ENCODE measurements around the gene FYB2.

The FYB2 gene

DNA sequence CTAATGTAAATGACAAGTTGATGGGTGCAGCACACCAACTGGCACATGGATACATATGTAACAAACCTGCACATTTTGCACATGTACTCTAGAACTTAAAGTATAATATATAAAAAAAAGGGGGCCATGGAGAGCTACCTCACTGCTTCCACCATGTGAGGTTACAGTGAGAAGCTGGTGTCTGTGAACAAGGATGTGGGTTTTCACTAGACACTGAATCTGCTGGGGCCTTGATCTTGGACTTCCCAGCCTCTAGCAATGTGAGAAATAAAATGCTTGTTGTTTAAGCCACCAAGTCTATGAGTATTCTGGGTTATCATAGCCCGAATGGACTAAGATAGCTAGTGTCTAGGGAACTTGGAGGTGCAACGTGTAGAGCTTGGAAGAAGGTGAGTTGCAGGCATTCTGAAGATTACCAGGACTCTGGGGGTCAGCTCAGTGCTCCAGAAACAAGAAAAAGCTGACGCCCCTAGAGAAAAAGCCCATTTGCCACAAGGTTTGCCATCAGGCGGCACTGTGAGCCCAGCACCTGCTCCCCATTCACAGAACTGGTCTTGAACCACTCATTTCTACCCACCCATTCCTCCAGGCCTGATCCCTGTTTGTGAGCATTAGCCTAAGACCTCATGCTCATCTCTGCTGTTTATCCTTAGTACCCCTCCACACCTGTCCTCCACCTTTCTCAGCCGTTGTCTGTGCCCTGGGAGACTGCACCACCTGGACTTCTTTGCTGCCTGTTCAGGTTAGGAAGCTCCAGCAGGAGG is 15.1 kb upstream of the FYB2 start:
- DNase-seq (ENCODE audit: low read depth, low spot score) = no peak
- Histone ChIP-seq H3K4me1 (ENCODE audit: control insufficient read depth, insufficient read depth, low read length) (no peaks in the 10 kb centered on the region), H3K4me3 (ENCODE audit: low read length) (no peak overlapping the region), H3K36me3 (ENCODE audit: control insufficient read depth, insufficient read depth, low read length) (no peaks in the 10 kb centered on the region), H3K27me3 (ENCODE audit: control insufficient read depth, insufficient read depth, low read length) (no peaks in the 10 kb centered on the region), H3K27ac (ENCODE audit: low read length) (no peak overlapping the region), H3K9me3 (ENCODE audit: control insufficient read depth, insufficient read depth, low read length) (no peaks in the 10 kb centered on the region)
- WGBS (ENCODE audit: insufficient coverage, insufficient read length) = no CpG with 5 or more reads among the region's 5 CpGs

DNA sequence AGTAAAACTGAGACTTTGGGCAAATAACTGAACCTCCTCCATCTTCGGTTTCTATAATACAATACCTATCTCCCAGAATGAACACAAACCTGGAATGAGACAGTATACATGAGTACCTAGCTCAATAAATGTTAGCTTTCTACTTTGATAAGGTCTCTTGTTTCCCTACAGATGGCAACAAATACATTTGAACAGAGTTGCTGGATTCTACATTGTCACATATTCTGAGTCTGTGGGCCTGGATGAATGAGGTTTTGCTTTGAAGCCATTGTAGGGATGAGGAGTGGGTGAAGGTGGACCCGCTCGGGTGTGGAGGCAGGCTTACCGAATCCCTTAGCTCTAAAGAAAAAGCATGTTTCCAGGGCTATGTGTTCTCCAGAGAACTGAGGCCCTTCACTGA is 13.9 kb upstream of the FYB2 start:
- no peak for DNase-seq (ENCODE audit: low read depth, low spot score)
- Histone ChIP-seq H3K27ac (ENCODE audit: low read length) (no peak overlapping the region), H3K9me3 (ENCODE audit: control insufficient read depth, insufficient read depth, low read length) (no peaks in the 10 kb centered on the region; the same call in 1 of the 2 replicates), H3K27me3 (ENCODE audit: control insufficient read depth, insufficient read depth, low read length) (no peaks in the 10 kb centered on the region), H3K4me1 (ENCODE audit: control insufficient read depth, insufficient read depth, low read length) (no peaks in the 10 kb centered on the region), H3K36me3 (ENCODE audit: control insufficient read depth, insufficient read depth, low read length) (no peaks in the 10 kb centered on the region), H3K4me3 (ENCODE audit: low read length) (no peak overlapping the region)
- no CpG with 5 or more reads among the region's 4 CpGs for WGBS (ENCODE audit: insufficient coverage, insufficient read length)

DNA sequence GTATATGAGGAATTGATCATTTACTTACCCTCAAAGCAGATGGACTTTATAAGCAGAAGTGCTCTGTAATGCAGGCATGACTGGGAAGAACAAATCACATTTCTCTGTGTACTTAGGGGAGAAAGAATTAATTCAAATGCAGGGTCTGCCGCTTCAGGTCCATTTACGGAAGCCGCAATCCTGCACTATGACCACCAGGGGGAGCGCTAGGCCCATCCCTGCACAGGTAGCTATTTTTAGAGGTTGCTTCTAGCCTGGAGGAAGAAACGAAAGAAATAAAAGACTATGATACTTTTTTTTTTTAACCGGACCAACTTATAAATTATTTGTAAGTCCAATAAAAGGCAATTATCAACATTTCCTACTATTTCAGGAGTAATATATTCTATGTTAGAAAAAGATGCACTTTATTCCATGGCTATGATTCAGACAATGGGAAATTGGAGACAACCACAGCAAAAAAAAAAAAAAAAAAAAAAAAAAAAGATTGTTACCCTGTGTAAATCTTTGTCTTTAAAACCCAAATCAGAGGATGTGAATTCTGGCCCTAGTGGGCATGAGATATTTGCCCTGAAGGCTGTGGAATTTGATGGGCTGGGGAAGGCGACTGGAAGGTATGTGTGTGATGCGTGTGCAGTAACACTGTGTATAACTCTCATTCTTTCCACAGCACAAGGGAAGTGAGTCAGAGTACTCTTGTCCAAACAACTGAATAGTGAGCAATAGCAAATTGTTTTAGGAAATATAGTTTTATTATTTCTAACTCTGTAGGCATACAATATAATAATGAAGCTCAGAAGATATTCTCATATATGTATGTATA is 12.9 kb upstream of the FYB2 start:
- WGBS (ENCODE audit: insufficient coverage, insufficient read length) = no CpG with 5 or more reads among the region's 8 CpGs
- H3K27me3 ChIP-seq (ENCODE audit: control insufficient read depth, insufficient read depth, low read length) = no peaks in the 10 kb centered on the region
- no peak overlapping the region for H3K27ac ChIP-seq (ENCODE audit: low read length)
- no peaks in the 10 kb centered on the region for H3K36me3 ChIP-seq (ENCODE audit: control insufficient read depth, insufficient read depth, low read length)
- peak; percentile 29 for DNase-seq (ENCODE audit: low read depth, low spot score)
- H3K4me3 ChIP-seq (ENCODE audit: low read length) = no peak overlapping the region
- H3K4me1 ChIP-seq (ENCODE audit: control insufficient read depth, insufficient read depth, low read length) = no peaks in the 10 kb centered on the region
- no peaks in the 10 kb centered on the region; the same call in 1 of the 2 replicates for H3K9me3 ChIP-seq (ENCODE audit: control insufficient read depth, insufficient read depth, low read length)

DNA sequence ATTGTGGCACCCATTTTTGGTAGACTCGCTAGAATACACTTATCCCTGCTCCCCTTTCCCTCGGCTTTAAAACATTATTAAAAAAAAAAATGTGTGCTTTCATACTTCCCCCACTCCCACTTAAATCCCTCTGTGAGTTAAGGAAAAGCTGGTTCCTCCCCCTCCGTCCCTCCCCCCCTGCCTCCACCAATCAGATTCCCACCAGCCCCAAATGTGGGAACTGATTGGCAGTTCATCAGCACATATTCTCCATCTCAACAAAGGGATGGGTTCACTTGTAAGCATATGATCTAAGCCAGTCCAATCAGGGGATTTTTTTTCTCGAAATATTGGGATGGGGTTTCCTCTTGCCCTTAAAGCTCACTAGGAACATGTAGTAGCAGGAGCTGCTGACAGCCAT is 10.8 kb upstream of the FYB2 start:
- WGBS (ENCODE audit: insufficient coverage, insufficient read length) = no CpG with 5 or more reads among the region's 4 CpGs
- H3K27ac ChIP-seq (ENCODE audit: low read length) = no peak overlapping the region
- H3K9me3 ChIP-seq (ENCODE audit: control insufficient read depth, insufficient read depth, low read length) = no peaks in the 10 kb centered on the region; the same call in 1 of the 2 replicates
- H3K27me3 ChIP-seq (ENCODE audit: control insufficient read depth, insufficient read depth, low read length) = no peaks in the 10 kb centered on the region
- no peaks in the 10 kb centered on the region for H3K4me1 ChIP-seq (ENCODE audit: control insufficient read depth, insufficient read depth, low read length)
- no peak overlapping the region for H3K4me3 ChIP-seq (ENCODE audit: low read length)
- no peak for DNase-seq (ENCODE audit: low read depth, low spot score)
- H3K36me3 ChIP-seq (ENCODE audit: control insufficient read depth, insufficient read depth, low read length) = no peaks in the 10 kb centered on the region

DNA sequence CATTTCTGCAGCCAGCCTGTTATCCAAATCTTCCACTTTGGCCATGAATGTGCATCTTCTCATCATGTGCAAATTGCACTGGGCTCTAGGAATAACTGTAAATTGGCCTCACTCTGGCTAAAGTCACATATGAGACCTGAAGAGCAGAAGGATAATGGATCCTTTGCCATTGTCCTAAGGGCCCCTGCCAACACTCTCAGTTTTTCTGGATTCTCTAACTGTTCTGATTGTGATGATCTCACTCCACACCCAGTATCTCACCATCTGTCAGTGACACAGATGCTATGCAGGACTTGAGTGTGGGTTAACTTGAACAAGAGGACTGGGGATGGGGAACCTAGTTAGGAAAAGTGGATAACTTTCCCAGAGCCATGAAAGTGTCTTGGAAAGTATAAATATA is 8.5 kb upstream of the FYB2 start:
- Histone ChIP-seq H3K27ac (ENCODE audit: low read length) (no peak overlapping the region), H3K4me1 (ENCODE audit: control insufficient read depth, insufficient read depth, low read length) (no peaks in the 10 kb centered on the region), H3K4me3 (ENCODE audit: low read length) (no peak overlapping the region), H3K9me3 (ENCODE audit: control insufficient read depth, insufficient read depth, low read length) (no peaks in the 10 kb centered on the region; the same call in 1 of the 2 replicates), H3K36me3 (ENCODE audit: control insufficient read depth, insufficient read depth, low read length) (no peaks in the 10 kb centered on the region), H3K27me3 (ENCODE audit: control insufficient read depth, insufficient read depth, low read length) (no peaks in the 10 kb centered on the region)
- no peak for DNase-seq (ENCODE audit: low read depth, low spot score)

DNA sequence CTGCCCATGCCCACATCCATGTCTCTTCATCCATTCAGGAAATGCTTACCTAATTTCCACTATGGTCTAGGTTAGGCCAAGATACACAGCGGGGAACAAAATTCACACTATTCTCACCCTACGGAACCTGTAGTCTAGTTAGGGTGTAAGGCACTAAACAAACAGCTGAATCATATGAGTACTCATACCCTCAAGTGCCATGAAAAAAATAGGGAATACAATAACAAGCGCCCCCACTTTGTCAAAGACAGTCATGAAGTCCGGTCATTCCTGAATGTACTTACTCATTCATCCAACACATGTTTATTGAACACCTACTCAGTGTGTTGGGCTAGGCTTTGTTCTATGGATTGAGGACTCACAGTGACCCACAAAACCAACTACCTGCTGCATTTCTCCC is 6.2 kb upstream of the FYB2 start:
- WGBS (ENCODE audit: insufficient coverage, insufficient read length) = no CpG with 5 or more reads among the region's 4 CpGs
- no peaks in the 10 kb centered on the region for H3K27me3 ChIP-seq (ENCODE audit: control insufficient read depth, insufficient read depth, low read length)

DNA sequence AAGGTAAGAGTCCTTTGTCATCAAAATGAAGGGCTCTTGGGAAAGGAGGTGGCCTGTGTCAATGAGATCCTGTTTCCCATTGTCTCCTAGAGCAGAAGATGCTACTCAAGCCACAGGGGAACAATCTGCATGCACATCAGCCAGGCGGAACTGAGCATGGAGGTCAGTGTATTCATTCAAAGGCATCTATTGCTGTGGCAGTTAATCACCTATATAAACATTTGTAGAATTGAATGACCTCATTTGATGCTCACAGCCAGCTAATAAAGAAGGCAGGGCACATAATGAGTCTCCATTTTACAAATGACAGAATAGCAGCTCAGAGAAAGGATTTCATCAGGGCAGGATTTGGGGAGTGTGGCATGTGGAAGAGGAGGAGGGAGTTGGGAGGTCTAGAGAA is 5.7 kb upstream of the FYB2 start:
- Histone ChIP-seq H3K4me1 (ENCODE audit: control insufficient read depth, insufficient read depth, low read length) (0 out of 2 replicates have a peak, but pooled peaks cover 1% of the 10 kb centered on the region), H3K9me3 (ENCODE audit: control insufficient read depth, insufficient read depth, low read length) (no peaks in the 10 kb centered on the region; the same call in 1 of the 2 replicates), H3K27ac (ENCODE audit: low read length) (no peak overlapping the region), H3K4me3 (ENCODE audit: low read length) (no peak overlapping the region), H3K27me3 (ENCODE audit: control insufficient read depth, insufficient read depth, low read length) (no peaks in the 10 kb centered on the region), H3K36me3 (ENCODE audit: control insufficient read depth, insufficient read depth, low read length) (no peaks in the 10 kb centered on the region)
- DNase-seq (ENCODE audit: low read depth, low spot score) = no peak
- no CpG with 5 or more reads among the region's 1 CpG for whole genome bisulfite sequencing (ENCODE audit: insufficient coverage, insufficient read length)

More for the DNA sequence above, 6.2 kb upstream of the FYB2 start:
- Histone ChIP-seq H3K4me3 (ENCODE audit: low read length) (no peak overlapping the region), H3K27ac (ENCODE audit: low read length) (no peak overlapping the region), H3K4me1 (ENCODE audit: control insufficient read depth, insufficient read depth, low read length) (0 out of 2 replicates have a peak, but pooled peaks cover 1% of the 10 kb centered on the region), H3K9me3 (ENCODE audit: control insufficient read depth, insufficient read depth, low read length) (no peaks in the 10 kb centered on the region; the same call in 1 of the 2 replicates), H3K36me3 (ENCODE audit: control insufficient read depth, insufficient read depth, low read length) (no peaks in the 10 kb centered on the region)
- no peak for DNase-seq (ENCODE audit: low read depth, low spot score)

DNA sequence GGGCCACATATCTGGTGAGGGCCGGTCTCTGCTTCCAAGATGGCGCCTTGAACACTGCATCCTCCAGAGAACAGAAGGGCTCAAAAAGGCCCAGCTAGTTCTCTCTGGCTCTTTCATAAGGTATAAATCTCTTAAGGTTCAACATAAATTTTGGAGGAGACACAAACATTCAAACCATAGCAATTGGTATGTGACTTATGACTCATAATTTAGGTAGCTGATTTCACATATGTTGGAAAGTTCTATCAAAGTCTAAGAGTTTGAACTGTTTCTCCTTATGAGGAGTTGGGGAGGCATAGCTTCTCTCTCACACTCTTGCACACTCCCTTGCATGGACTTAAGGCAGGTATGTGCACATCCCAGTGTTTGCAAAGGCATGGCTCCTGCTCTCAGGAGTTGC is 5.1 kb upstream of the FYB2 start:
- no peaks in the 10 kb centered on the region for H3K36me3 ChIP-seq (ENCODE audit: control insufficient read depth, insufficient read depth, low read length)
- H3K27ac ChIP-seq (ENCODE audit: low read length) = no peak overlapping the region
- H3K4me3 ChIP-seq (ENCODE audit: low read length) = no peak overlapping the region
- WGBS (ENCODE audit: insufficient coverage, insufficient read length) = no CpG with 5 or more reads among the region's 2 CpGs
- no peaks in the 10 kb centered on the region for H3K27me3 ChIP-seq (ENCODE audit: control insufficient read depth, insufficient read depth, low read length)
- no peaks in the 10 kb centered on the region; the same call in 1 of the 2 replicates for H3K9me3 ChIP-seq (ENCODE audit: control insufficient read depth, insufficient read depth, low read length)
- DNase-seq (ENCODE audit: low read depth, low spot score) = no peak
- peaks cover 3% of the 10 kb centered on the region; the same call in 1 of the 2 replicates for H3K4me1 ChIP-seq (ENCODE audit: control insufficient read depth, insufficient read depth, low read length)

DNA sequence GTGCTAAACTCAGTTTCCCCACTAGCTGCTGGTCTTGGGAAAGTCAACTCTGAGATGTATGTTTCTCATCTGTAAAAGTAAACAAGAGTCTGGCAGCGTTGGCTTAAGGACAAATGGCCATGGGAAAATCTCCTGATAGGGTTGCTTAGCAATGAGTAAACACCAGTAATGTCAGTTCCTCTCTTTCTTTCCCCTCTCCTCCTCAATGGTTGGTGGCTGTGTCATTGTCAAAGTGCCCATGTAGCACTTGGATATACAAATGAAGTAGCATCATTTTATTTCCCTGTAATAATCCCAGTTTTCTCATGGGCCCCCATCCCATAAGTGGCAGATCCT is 2.2 kb upstream of the FYB2 start:
- H3K27ac ChIP-seq (ENCODE audit: low read length) = no peak overlapping the region

DNA sequence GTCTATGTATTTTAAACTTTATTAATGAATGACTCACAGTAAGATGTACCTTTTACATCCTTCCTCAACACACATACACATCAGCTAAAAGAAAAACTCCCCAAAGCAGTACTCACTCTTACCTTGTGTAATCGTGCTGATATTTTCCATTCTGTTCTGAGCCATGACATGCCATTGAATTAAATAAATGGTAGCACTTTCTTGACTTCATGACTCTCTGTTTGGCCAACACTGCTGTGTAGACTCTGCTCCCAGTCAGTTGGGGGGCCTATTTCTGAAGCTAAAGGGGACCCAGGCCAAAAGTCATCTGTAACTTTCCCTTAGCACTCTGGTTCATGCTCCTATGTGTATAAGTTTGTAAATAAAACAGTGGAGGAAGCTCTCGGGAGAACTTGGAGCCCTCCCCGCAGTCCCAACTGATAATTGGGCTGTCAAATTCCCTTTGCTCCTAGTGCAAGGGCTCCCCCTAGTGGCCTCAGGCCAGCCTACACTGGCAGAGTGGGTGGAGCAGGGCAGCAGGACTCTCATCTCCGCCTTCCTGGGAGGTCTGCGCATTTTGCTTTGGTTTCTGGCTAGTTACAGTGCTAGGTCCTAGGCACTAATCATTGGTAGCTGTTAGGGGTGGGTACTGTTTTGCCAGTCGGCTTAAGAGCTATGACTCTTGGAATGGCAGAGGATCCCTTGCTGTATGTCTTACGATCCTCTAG is 1.7 kb upstream of the FYB2 start:
- Histone ChIP-seq H3K27me3 (ENCODE audit: control insufficient read depth, insufficient read depth, low read length) (no peaks in the 10 kb centered on the region), H3K4me1 (ENCODE audit: control insufficient read depth, insufficient read depth, low read length) (peaks cover 3% of the 10 kb centered on the region; the same call in 1 of the 2 replicates), H3K36me3 (ENCODE audit: control insufficient read depth, insufficient read depth, low read length) (no peaks in the 10 kb centered on the region), H3K9me3 (ENCODE audit: control insufficient read depth, insufficient read depth, low read length) (no peaks in the 10 kb centered on the region), H3K4me3 (ENCODE audit: low read length) (no peak overlapping the region), H3K27ac (ENCODE audit: low read length) (no peak overlapping the region)
- no CpG with 5 or more reads among the region's 7 CpGs for WGBS (ENCODE audit: insufficient coverage, insufficient read length)
- peak; percentile 75 for DNase-seq (ENCODE audit: low read depth, low spot score)

More for the DNA sequence above, 2.2 kb upstream of the FYB2 start:
- Histone ChIP-seq H3K27me3 (ENCODE audit: control insufficient read depth, insufficient read depth, low read length) (no peaks in the 10 kb centered on the region), H3K9me3 (ENCODE audit: control insufficient read depth, insufficient read depth, low read length) (no peaks in the 10 kb centered on the region), H3K36me3 (ENCODE audit: control insufficient read depth, insufficient read depth, low read length) (no peaks in the 10 kb centered on the region), H3K4me3 (ENCODE audit: low read length) (no peak overlapping the region), H3K4me1 (ENCODE audit: control insufficient read depth, insufficient read depth, low read length) (peaks cover 3% of the 10 kb centered on the region; the same call in 1 of the 2 replicates)
- DNase-seq (ENCODE audit: low read depth, low spot score) = no peak
- no CpG with 5 or more reads among the region's 1 CpG for WGBS (ENCODE audit: insufficient coverage, insufficient read length)
